Activated CD4-positive, alpha-beta memory T cell treated with anti-CD3 and anti-CD28 coated beads, Interleukin-2, amount 10 ng/mL, durations not matched to agents 7 days and 5 days (primary cell): ENCODE data around the gene KRT2. TPM values are rescaled to one million over a fixed set of nuclear protein-coding genes. Genes with fewer than 3 reads are reported as not detected.

Experiments
- CTCF ChIA-PET: fragments of 350-600 bp; sonication (Branson Sonifier 250); formaldehyde crosslinking; loops from one replicate; lab custom pipeline; 2021; ENCODE audit warnings: antibody characterized with exemption, inconsistent platforms; lab: Charles Lee
- POLR2A ChIA-PET: fragments of 350-600 bp; sonication (Branson Sonifier 250); formaldehyde crosslinking; loops from one replicate; lab custom pipeline; 2021; ENCODE audit warnings: antibody characterized with exemption; lab: Charles Lee
- DNase-seq: peaks from one replicate; pipeline ENCODE4 v3.0.0-alpha.2; 2020
- H3K27ac Mint-ChIP-seq: one replicate; pipeline ENCODE4 v1.8.0; 2021; ENCODE audit warnings: mild to moderate bottlenecking, mixed read lengths
- H3K27me3 Mint-ChIP-seq: one replicate; pipeline ENCODE4 v1.8.0; 2021; ENCODE audit warnings: mixed read lengths
- H3K36me3 Mint-ChIP-seq: one replicate; pipeline ENCODE4 v1.8.0; 2021; ENCODE audit warnings: low read depth, mixed read lengths
- H3K4me1 Mint-ChIP-seq: one replicate; pipeline ENCODE4 v1.8.0; 2021; ENCODE audit warnings: mixed read lengths
- H3K4me3 Mint-ChIP-seq: one replicate; pipeline ENCODE4 v1.8.0; 2021; ENCODE audit warnings: mild to moderate bottlenecking, mixed read lengths
- H3K9me3 Mint-ChIP-seq: one replicate; pipeline ENCODE4 v1.8.0; 2021; ENCODE audit warnings: mixed read lengths
- total RNA-seq, 2 experiments: library from RNA; stranded (reverse); gene quantifications; one replicate each; pipeline ENCODE4 v1.2.3, GENCODE V29; 2021

The KRT2 gene
- total RNA-seq, 2 experiments from 2014 or later, result not detected

GRCh38 chr12:52690351-52691075, 38.5 kb upstream of the KRT2 start:
- H3K27me3 Mint-ChIP-seq, result peaks cover 60% of the 10 kb centered on the region
- H3K27ac Mint-ChIP-seq, result no peak overlapping the region
- CTCF ChIA-PET, result interaction anchor here (1.1 to 1.3 kb wide), 2 partner anchors 10 to 190 kb away, joined by 4 to 5 read pairs; partner anchors contain the start of gene KRT1
- no peaks in the 10 kb centered on the region for H3K36me3 Mint-ChIP-seq
- H3K4me3 Mint-ChIP-seq, result peak overlapping the region; percentile 57
- POLR2A ChIA-PET, result interaction anchor here (1.4 kb wide), 1 partner anchor 10 kb away, joined by 4 read pairs; the partner anchor contains the start of gene KRT1
- no peaks in the 10 kb centered on the region for H3K9me3 Mint-ChIP-seq
- peaks cover 11% of the 10 kb centered on the region for H3K4me1 Mint-ChIP-seq
- DNase-seq, result no peak

GRCh38 chr12:52689936-52690335, 37.9 kb upstream of the KRT2 start:
- Mint-ChIP-seq H3K4me1 (peaks cover 11% of the 10 kb centered on the region), H3K27ac (no peak overlapping the region), H3K9me3 (no peaks in the 10 kb centered on the region), H3K4me3 (no peak overlapping the region), H3K27me3 (peaks cover 60% of the 10 kb centered on the region), H3K36me3 (no peaks in the 10 kb centered on the region)
- ChIA-PET POLR2A (no interaction called here), CTCF (interaction anchor here (1.3 kb wide), 1 partner anchor 190 kb away, joined by 5 read pairs; no protein-coding TSS in a partner anchor)
- DNase-seq, result no peak

DNA sequence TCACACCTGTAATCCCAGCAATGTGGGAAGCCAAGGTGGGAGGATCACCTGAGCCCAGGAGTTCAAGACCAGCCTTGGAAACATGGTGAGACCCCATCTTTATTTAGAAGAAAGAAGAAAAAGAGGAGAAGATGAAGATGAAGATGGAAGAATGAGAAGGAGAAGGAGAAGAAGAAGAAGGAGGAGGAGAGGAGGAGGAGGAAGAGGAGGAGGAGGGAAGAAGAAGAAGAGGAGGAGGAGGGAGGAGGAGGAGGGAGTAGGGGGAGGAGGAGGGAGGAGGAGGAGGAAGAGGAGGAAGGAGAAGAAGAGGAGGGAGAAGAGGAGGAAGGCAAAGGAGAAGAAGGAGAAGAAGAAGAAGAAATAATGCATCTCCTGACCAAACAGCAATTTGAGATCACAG, 37.2 kb upstream of the KRT2 start:
- peaks cover 11% of the 10 kb centered on the region for H3K4me1 Mint-ChIP-seq
- H3K36me3 Mint-ChIP-seq, result no peaks in the 10 kb centered on the region
- H3K9me3 Mint-ChIP-seq, result no peaks in the 10 kb centered on the region
- H3K27ac Mint-ChIP-seq, result no peak overlapping the region
- ChIA-PET CTCF (interaction anchor here (1.3 kb wide), 1 partner anchor 191 kb away, joined by 5 read pairs; no protein-coding TSS in a partner anchor), POLR2A (no interaction called here)
- DNase-seq, result no peak
- peaks cover 64% of the 10 kb centered on the region for H3K27me3 Mint-ChIP-seq
- no peak overlapping the region for H3K4me3 Mint-ChIP-seq

DNA sequence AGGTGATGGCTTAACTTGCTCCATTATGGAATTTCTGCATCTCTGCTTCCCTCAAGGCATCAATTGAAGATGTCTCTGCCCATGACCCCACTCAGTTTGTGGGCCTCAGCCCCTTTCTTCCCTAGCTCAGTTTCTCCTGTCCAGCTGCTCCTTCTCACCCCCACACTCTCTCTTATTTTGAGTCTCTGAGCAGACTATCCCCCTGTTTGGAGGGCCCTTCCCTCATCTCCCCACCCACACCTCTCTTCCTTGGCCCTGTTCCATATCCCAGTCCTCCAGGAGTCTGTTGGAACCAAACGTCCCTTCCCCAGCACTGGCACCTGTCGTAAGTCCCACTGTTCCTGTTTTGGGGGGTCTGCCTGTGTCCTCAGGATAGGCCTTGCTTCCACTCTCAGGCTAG, 36.5 kb upstream of the KRT2 start:
- Mint-ChIP-seq H3K4me3 (no peak overlapping the region), H3K9me3 (no peaks in the 10 kb centered on the region), H3K36me3 (no peaks in the 10 kb centered on the region), H3K27ac (no peak overlapping the region), H3K27me3 (peaks cover 72% of the 10 kb centered on the region), H3K4me1 (peaks cover 11% of the 10 kb centered on the region)
- ChIA-PET CTCF (interaction anchor here (0.5 kb wide), 1 partner anchor 15 kb away, joined by 3 read pairs; the partner anchor contains the start of gene KRT77), POLR2A (no interaction called here)
- no peak for DNase-seq

DNA sequence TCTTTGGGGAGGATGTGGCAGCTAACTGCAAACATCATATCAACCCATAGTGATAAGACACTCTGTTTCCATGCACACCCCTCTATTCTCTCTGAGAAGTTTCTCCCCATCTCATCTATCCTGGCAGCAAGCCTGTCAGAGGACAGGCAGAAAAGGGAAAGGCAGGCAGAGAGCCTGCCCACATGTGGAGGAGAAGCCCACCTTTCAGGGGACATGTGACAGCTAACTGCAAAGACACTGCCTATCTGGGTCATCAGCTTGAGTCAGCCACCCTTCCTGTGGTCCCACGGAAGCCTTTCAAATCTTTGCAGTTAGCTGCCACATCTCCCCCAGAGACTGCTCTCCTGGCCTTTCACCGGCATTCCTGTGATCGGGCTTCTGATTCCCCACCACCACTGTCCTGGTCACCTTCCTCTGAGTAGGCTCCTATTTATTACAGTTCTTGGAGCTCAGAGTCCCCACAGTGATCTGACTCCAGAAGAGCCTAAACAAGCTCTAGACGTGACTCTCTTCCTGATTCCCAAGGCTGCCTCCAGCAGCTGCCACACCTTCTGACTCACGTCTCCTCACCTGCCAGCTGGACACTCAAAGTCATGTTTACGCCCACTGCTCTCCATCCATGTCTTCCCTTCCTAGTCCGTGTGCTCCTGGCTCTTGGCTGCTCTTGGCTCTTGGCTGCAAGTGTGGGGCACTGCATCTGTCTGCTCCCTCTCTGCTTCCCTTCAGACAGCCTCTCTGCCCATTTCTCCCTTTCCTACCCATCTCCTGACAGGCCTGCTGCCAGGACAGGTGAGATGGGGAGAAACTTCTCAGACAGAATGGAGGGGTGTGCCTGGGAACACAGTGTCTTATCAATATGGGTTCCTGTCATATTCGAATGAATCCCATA, 35.7 kb upstream of the KRT2 start:
- ChIA-PET CTCF (no interaction called here), POLR2A (interaction anchor here (1.1 kb wide), 1 partner anchor 12 kb away, joined by 3 read pairs; no protein-coding TSS in a partner anchor)
- peaks cover 69% of the 10 kb centered on the region for H3K27me3 Mint-ChIP-seq
- H3K27ac Mint-ChIP-seq, result no peak overlapping the region
- no peaks in the 10 kb centered on the region for H3K9me3 Mint-ChIP-seq
- no peaks in the 10 kb centered on the region for H3K36me3 Mint-ChIP-seq
- peaks cover 11% of the 10 kb centered on the region for H3K4me1 Mint-ChIP-seq
- H3K4me3 Mint-ChIP-seq, result no peak overlapping the region
- DNase-seq, result no peak

DNA sequence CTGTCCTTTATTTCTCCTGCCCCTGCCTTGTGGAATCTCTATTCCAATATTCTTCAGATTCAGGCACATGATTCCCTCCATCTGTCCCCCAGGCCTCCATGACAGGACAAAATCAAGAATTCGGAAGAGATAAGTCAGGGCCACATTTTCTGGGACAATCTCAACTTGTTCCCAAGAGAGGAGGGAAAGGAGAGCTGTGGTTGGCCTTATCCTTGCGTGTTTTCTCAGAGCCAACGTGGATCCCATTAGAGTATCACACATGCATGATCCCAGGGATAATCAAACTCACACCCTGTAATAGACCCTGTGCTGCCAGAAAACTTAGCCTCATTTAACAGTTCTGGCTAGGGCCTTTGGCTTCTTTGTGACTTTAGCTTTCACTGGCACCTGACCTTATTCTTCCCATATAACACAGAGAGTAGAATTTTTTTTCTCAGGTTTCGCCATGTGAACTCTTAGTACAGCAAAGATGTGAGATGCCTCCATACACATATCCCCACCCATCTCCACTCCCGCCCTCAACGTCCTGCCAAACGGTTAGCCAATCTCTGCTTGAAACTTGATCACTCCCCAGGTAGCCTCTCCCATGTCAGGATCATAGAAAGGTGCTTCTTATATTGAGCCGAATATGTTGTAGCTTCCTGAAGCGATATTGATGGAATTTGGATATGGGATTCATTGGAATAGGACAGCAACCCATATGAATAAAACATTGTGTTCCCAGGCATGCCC, 34.9 kb upstream of the KRT2 start:
- peaks cover 64% of the 10 kb centered on the region for H3K27me3 Mint-ChIP-seq

GRCh38 chr12:52686063-52686462, 34.1 kb upstream of the KRT2 start:
- no peaks in the 10 kb centered on the region for H3K36me3 Mint-ChIP-seq
- CTCF ChIA-PET, result no interaction called here
- no peak for DNase-seq
- H3K4me3 Mint-ChIP-seq, result no peak overlapping the region
- H3K27ac Mint-ChIP-seq, result no peak overlapping the region
- no peaks in the 10 kb centered on the region for H3K9me3 Mint-ChIP-seq
- H3K4me1 Mint-ChIP-seq, result peaks cover 13% of the 10 kb centered on the region
- peaks cover 57% of the 10 kb centered on the region for H3K27me3 Mint-ChIP-seq
- POLR2A ChIA-PET, result no interaction called here

More for the DNA sequence above, 34.9 kb upstream of the KRT2 start:
- no peaks in the 10 kb centered on the region for H3K9me3 Mint-ChIP-seq
- H3K4me3 Mint-ChIP-seq, result no peak overlapping the region
- no peak for DNase-seq
- no peaks in the 10 kb centered on the region for H3K36me3 Mint-ChIP-seq
- ChIA-PET POLR2A (interaction anchor here (1.1 kb wide), 1 partner anchor 12 kb away, joined by 3 read pairs; no protein-coding TSS in a partner anchor), CTCF (no interaction called here)
- peaks cover 11% of the 10 kb centered on the region for H3K4me1 Mint-ChIP-seq
- H3K27ac Mint-ChIP-seq, result no peak overlapping the region

DNA sequence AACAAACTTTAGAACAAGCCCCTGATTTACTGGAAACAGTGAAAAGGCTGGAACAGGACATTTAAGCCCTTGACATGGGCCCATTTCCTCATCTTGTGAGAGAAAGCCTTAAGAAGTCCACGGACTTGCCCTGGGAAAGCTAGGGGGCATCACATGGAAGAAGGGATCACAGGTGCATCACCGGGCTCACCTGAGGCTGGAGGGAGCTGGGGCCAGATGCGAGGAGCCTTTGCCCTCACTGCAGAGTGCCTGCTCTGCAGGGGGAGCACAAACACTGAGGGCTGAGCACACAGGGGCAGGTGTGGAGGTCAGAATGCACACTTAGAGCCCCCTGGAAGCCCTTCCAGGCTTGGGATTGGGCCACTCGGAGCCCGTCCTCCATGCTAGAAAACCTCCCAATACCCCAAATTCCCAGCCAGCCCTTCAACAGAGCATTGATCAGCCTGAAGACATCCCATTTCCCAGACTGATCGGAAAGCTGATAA, 33.4 kb upstream of the KRT2 start:
- Mint-ChIP-seq H3K4me1 (peaks cover 10% of the 10 kb centered on the region), H3K9me3 (no peaks in the 10 kb centered on the region), H3K4me3 (no peak overlapping the region), H3K36me3 (no peaks in the 10 kb centered on the region), H3K27ac (no peak overlapping the region), H3K27me3 (peaks cover 56% of the 10 kb centered on the region)
- ChIA-PET CTCF (no interaction called here), POLR2A (no interaction called here)
- no peak for DNase-seq

- POLR2A ChIA-PET, result no interaction called here
- Mint-ChIP-seq H3K4me1 (peaks cover 10% of the 10 kb centered on the region), H3K9me3 (no peaks in the 10 kb centered on the region), H3K4me3 (no peak overlapping the region), H3K27ac (no peak overlapping the region), H3K27me3 (peaks cover 51% of the 10 kb centered on the region), H3K36me3 (no peaks in the 10 kb centered on the region)
- CTCF ChIA-PET, result no interaction called here
- no peak for DNase-seq
These were observed 32.4 kb upstream of the KRT2 start for GRCh38 chr12:52684431-52684830.

DNA sequence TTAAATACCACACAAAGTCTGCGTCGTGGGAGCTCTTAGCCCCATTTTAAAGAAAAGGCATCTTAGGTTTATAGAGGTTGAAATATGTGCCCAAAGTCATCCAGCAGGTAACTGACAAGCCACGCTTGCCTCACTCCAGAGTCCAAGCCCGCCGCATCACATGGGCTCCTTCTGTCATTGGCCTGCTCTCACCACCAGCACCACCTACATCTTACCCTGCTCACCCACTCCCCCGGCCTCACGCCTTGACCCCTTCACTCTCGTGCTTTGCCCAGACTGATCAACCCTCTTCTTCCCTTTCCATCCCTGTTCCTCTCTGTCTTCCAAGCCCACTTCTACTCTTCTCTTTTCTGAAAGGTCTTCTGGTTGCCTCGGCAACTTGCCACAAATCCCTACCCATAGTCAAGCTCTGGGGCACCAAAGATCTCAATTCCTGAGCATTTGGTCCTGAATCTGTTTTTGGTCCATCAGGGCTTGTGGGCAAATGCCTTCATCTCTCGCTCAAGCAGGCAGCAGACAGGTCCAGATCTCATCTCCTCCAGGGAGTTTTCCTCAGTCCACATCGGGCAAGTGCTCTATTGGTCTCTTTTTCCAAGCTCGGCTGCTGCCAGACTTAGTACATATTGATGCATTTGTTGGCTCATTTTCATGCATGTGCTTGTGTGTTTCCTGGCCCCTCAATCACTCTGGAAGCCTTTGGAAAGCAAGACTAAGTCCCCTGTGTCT, 31.7 kb upstream of the KRT2 start:
- CTCF ChIA-PET, result interaction anchor here (0.7 kb wide), 2 partner anchors 196 to 296 kb away, joined by 3 read pairs; no protein-coding TSS in a partner anchor

GRCh38 chr12:52682938-52683574, 31.0 kb upstream of the KRT2 start:
- H3K9me3 Mint-ChIP-seq, result no peaks in the 10 kb centered on the region
- H3K27me3 Mint-ChIP-seq, result peaks cover 50% of the 10 kb centered on the region
- CTCF ChIA-PET, result interaction anchor here (0.7 to 1.1 kb wide), 3 partner anchors 101 to 297 kb away, joined by 3 read pairs; no protein-coding TSS in a partner anchor
- H3K4me3 Mint-ChIP-seq, result no peak overlapping the region
- peaks cover 10% of the 10 kb centered on the region for H3K4me1 Mint-ChIP-seq
- no peak for DNase-seq
- no peak overlapping the region for H3K27ac Mint-ChIP-seq
- H3K36me3 Mint-ChIP-seq, result no peaks in the 10 kb centered on the region
- POLR2A ChIA-PET, result no interaction called here

More for the DNA sequence above, 31.7 kb upstream of the KRT2 start:
- no peak overlapping the region for H3K4me3 Mint-ChIP-seq
- H3K27me3 Mint-ChIP-seq, result peaks cover 51% of the 10 kb centered on the region
- no peaks in the 10 kb centered on the region for H3K36me3 Mint-ChIP-seq
- H3K9me3 Mint-ChIP-seq, result no peaks in the 10 kb centered on the region
- peaks cover 10% of the 10 kb centered on the region for H3K4me1 Mint-ChIP-seq
- H3K27ac Mint-ChIP-seq, result no peak overlapping the region
- DNase-seq, result no peak
- POLR2A ChIA-PET, result no interaction called here
